Hematopoietic multipotent progenitor cell treated with erythropoietin and hydrocortisone succinate and interleukin-3 and kit ligand, for 17 days (in vitro differentiated cells): ENCODE measurements around the gene TMBIM4.
"Not testable (repeated sequence)": the region's sequence is repeated elsewhere in the genome, so short reads cannot be mapped to it uniquely, and the experiment has no call there.

Source experiments
- DNase-seq: peaks from one replicate; pipeline ENCODE4 v3.0.0-alpha.2; 2015; ENCODE audit warnings: low spot score

Gene TMBIM4, protein sequence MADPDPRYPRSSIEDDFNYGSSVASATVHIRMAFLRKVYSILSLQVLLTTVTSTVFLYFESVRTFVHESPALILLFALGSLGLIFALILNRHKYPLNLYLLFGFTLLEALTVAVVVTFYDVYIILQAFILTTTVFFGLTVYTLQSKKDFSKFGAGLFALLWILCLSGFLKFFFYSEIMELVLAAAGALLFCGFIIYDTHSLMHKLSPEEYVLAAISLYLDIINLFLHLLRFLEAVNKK

DNA sequence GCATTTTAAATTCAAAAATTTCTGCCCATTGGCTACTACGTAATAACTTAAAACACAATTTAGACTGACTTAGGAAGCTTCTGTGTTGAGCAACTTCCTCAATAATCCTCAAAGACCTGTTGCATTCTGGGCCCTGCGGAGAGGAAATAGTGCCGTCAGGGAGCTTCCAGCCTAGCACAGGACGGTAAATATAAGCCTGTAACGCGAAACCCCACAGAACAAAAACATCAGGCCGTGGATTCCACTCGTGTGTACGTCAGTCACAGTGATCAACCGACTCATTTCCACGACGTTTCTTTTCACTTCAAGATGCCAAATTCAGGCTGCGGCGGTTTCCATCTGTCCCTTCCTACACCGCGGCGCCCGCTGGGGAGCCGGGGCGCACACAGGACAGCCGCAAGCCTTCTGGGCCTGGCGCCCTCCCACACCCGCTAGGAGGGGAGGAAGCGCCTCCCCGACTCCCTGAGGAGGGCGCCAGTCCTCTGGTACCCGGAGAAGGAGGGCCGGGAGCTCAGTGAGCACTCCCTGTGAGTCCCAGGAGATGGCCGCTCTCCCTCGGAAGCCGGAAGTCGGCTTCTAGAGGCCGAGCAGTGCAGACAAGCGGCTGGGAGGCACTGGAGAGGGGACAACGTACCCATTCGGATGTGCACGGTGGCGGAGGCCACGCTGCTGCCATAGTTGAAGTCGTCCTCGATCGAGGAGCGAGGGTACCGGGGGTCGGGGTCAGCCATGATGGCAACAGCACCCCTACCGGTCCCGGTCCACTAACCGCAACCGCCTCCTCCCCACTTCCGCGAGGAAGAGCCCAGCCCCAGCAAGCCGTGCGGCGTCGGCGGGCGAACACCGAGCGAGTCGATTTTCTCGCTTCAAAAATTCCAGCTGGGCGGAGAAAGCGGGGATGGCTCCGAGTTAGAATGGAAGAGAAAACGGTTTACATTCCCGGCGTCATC lies at the start of gene TMBIM4:
TSS of gene TMBIM4 (minus strand) at position 776 of the 950 bp plus-strand sequence. CDS start at position 731, 45 bp downstream.
- peak; percentile 81 for DNase-seq

DNA sequence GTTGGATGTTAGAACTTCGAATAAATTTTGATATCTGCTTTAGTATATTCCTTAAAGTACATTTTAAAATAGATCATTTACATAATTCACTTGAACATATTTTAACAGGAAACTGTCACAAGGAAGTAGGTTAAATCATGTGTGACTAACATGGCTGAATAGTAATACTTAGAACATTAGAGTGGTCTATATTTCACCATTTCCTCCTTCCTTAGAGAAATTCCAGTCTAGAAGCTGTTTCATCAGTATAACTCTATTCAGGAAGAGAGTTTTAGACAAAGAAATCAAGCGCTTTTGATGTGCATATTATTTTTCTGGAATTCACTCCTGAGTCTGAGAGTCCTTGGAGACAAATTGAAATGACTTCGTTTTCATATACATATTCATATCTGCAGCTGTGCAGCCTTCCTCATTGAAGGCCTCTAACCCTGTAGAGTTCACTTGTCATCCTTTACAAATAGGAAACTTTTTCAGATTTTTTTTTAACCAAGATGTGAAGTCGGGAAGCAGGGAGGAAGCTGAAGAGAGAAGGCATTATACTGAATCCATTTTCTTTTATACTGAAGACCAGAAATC lies 47.6 kb upstream of the TMBIM4 start:
- DNase-seq: no peak

DNA sequence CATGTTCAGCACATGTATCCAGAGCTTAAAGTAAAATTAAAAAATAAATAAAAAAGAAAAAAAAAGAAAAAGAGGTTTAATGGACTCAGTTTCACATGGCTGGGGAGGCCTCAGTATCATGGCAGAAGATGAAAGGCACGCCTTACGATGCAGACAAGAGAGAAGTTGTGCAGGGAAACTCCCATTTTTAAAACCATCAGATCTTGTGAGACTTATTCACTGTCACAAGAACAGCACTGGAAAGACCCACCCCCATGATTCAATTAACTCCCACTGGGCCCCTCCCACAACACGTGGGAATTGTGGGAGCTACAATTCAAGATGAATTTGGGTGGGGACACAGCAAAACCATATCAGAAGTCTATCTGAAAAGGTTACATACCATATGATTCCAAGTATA lies 43.2 kb upstream of the TMBIM4 start:
- not testable (repeated sequence) for DNase-seq

DNA sequence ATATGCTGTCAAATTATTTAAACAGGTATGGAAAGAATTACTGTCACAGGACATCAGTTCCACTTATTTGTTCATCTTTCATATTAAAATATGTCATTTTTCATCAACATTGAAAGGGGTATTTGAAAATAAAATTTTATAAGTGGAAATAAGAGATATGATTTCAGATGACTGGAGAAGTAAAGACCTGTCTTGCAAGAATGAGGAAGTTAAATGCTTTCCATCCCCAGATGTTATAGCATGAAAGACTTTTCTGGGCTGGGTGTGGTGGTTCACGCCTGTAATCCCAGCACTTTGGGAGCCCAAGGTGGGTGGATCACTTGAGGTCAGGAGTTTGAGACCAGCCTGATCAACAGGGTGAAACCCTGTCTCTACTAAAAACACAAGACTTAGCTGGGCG lies 41.8 kb upstream of the TMBIM4 start:
- DNase-seq: not testable (repeated sequence)

DNA sequence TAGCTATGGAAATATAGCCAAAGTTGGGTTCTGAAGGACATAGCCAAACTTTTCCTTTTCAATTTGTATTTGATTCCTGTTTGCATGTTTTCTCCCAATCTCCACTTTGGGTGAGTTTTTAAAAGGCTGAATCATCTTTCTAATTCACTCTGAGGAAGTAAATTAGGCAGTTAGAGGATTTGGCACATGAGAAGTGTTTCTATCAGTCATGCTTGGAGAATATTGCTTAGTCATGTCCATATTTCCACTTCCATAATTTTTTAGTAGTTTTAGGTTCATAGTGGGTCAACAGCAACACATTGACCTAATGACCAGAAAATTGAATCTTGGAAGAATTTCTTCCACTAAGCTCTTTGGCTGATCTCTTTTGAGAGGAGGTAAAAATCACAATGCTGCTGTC lies 41.0 kb upstream of the TMBIM4 start:
- DNase-seq: no peak

DNA sequence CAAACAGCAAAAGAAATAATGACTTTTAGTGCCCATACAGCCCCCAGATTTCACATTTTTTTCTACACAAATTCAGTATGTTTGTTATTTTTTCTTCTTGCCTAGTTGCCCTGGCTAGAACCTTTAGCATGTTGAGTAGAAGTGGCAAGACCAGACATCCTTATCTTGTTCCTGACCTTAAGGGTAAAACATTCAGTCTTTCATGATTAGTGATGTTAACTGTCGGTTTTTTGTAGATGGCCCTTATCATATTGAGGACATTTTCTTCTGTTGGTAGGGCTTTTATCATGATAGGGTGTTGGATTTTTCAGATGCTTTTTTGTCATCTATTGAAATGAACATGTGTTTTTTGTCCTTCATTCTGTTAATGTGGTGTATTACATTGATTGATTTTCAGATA lies 36.3 kb upstream of the TMBIM4 start:
- DNase-seq: no peak

DNA sequence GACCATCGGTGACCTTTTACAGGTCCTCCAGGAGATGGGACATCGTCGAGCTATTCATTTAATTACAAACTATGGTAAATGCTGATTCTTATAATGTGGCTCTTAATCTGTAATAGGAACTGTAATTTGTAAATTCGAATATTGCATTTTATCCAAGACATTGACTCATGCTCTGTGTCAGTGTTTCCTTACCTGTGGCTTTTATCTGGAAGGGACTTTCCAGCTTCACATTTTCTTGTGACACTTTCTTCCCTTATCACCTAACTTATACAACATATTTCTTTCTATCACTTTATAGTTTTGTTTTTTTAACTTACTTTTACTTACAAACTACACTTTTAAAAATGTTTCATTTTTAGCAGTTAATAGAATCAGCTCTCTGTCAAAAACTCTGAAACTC lies 34.0 kb upstream of the TMBIM4 start:
- DNase-seq: no peak

DNA sequence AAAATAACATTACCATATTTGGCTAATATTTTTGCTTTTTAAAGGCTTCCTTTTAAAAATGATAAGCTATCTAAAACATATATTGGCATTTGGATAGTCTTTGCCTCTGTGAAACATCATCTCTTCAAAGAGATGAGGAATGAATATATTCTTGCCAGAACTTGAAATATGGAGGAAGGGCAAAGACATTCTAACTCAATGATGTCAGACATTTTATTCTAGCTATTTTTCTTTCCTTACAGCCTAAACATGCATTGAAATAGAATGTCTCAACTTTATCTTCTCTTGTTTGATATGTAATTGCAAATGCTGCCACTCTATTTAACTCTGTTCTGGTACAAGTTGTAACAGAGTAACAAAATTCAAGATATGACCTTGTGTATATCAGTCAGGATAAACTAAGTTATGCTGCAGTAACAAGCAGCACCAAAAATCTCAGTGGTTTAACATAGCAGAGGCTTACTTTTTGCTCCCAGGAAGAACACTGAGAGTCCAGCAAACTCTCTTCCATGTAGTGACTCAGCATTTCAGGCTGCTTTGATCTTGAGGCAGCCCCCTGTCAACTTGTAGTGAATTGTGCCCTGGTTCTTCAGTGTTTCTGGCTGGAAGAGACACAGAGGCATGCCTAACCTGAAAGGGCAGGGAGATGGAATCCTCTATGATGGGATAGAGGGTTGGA lies 30.2 kb upstream of the TMBIM4 start:
- DNase-seq: no peak

DNA sequence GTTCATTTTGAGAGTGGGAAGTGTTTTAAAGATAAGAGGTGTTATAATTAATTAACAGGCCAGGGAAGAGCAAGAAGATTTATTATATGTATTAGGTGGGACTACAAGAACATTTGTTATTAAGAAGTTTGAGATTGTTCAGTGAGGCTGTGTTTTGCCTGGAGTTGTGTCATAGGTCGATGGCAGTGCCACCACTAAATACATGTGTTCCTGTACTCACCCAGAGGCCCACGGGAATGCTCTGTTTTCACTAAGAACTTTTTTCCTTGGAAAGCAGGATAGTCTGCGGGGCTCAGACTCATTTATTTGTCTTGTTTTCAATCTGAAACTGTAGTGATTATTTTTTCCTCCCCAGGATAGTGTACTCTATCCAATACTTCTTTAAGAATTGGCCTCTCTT lies 29.3 kb upstream of the TMBIM4 start:
- DNase-seq: no peak

DNA sequence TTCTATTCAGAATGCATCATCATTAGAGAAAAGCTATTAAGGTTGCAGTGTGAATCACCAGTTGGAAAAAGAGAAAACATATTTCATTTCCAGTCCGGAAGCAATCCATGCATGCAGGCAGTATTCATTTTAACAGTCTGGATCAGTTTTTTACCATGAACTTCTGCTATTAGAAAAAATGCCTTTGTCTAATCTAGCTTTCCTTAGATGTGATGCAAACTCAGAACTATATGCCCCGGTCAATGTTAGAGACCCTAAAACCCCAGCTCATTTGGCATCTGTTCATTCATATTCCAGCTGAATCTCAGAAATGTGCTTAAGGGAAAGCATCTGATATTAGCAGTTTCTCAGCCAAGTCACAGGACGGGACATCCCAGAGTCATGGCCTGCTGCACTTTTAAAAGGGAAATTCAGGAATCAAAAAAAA lies 27.7 kb upstream of the TMBIM4 start:
- no peak for DNase-seq

DNA sequence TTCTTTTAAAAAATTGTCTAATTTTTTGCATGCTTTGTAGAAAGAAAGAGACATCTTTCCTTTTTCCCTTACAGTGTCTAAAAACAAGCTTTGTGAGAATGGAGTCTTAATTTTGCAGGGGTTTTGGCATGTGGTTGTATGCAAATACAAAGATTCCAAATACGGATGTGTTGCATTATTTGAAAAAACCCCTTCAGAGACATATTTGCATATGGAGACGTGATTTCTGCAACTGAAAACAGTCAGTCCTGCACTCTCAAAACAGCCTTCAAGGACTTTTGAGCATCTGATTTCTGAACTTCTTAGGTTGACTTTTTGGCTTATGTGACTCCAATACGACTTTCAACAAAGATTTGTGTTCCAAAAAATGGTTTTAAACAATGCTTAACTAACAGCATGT lies 27.0 kb upstream of the TMBIM4 start:
- no peak for DNase-seq

DNA sequence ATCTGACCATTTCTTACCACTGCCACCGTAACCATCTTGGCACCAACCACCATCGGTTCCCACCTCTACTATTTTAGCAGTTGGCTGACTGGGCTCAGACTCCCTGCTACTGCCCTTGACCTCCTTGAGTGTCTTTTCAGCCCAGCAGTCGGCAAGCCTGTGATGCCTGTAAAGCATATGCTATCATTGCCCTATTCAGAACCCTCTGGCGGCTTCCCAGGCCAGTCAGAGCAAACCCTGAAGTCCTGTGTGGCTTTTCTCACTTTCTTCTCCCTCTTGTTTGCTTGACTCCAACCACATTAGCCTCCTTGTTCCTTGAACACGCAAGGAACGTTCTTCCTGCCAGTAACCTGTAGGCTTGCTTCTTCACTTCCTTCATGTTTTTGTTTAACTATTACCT lies 25.4 kb upstream of the TMBIM4 start:
- no peak for DNase-seq

DNA sequence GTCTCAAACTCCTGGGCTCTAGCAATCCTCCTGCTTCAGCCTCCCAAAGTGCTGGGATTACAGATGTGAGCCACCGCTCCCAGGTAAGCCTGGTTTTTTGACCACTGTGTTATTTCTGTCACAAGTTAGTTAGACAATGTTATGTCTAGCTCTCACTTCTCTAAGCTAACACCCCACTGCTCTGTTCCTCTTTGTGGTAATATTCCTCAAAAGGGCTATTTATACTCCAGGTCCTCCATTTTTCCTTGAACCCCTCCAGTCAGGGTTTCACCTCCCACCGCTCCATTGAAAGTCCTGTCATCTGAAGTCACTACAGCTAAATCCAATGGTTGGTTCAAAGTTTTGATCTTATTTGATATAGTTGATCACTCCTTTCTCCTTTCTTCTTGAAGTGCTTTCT lies 24.3 kb upstream of the TMBIM4 start:
- DNase-seq: no peak

DNA sequence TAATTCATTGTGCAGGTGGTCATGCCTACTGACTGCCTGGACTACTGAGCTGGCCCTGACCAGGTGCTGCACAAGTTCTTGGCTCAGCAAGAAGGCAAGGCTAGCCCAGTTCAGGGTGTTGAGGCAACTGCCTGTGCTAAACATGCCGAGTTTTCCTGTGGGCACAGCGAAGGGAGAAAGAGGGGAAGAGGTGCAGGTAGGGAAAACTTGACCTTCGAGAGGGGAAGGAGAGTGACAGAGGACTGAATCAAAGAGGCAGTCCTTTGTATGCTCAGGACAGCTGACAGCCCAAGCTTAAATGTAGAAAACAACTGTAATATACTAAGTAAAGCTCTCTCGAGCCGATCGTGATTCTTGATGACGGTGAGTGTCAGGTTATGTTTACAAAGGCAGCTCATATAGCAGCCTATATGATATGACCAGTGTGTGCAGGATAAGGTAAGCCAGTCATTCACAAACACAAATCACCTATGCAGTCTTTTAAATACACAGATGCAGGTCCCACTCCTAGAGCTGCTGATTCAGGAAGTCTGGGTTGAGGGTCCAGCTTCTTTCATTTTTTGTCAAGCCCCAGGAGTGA lies 21.8 kb upstream of the TMBIM4 start:
- DNase-seq: no peak

DNA sequence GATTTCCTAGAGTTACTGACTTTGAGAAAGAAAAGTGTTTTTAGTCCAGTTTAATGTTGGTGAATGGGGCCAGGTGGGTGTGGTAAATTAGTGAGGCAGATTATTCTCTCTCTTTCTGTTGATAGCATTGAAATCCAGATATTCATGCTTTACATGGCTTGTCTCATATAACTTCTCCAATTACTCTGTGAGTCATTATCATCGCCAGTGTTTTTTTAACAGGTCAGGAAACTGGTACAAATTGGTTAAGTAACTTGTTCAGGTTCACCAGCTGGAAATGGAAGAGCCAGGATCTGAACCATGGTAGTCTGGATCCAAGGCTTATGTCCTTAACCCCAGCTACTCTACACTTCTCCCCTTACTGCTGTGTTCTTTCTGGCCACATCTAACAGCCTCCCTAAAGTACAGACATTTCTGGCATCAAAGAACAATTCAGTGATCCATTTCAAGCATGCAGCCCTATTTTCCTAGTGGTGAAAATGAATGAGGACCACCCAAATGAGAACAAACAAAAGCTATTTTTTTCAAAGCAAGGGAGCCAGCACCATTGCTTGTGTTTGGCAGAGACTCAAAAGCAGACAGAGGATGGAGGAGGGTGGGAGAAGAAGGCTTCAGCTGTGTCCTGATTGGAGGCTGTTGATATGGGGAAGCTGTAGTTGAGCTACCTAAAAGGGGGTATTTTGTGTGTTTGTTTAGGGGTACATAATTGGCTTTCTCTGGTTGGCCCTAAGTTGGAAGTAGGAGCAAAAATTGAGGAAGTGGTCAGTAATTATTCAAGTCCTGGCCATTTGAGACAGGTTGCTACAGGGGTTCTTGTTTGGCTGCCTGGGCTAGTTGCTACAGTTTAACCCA lies 20.9 kb upstream of the TMBIM4 start:
- DNase-seq: no peak

DNA sequence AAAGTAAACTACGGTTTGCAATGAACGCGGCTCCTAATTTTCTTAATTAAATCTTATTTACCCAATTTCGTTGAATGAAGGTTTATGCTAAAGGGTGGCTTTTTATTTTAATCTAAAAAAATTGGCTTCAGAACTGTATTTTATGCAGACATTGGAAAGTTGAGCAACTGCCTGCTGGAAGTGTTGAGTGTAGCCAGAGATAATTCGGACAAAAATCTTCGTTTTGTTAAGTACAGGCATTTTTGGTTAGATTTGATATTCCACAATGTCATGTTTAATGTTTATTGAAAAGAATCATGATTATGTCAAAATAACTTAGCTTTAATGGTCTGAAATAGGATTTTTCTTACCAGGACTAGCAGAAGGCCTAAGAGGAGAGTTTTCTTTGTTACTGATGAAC lies 20.1 kb upstream of the TMBIM4 start:
- no peak for DNase-seq

DNA sequence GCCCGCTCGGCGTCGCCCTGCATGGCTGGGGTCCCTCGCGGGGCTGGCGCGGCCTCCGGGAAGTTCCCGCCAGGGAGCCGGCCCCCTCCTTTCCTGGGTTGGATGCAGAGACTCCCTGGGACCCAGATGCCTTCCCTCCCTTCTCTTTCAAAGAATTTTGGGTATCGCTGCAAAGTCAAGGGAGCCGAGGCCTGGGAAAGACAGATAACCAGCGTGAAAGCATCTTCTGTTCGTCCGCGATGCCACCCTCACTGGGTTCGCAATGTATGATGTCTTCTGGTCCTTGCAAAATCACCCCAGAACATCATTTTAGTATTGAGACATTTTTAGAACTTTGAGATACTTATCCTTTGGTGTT lies 19.7 kb upstream of the TMBIM4 start:
- DNase-seq: no peak

DNA sequence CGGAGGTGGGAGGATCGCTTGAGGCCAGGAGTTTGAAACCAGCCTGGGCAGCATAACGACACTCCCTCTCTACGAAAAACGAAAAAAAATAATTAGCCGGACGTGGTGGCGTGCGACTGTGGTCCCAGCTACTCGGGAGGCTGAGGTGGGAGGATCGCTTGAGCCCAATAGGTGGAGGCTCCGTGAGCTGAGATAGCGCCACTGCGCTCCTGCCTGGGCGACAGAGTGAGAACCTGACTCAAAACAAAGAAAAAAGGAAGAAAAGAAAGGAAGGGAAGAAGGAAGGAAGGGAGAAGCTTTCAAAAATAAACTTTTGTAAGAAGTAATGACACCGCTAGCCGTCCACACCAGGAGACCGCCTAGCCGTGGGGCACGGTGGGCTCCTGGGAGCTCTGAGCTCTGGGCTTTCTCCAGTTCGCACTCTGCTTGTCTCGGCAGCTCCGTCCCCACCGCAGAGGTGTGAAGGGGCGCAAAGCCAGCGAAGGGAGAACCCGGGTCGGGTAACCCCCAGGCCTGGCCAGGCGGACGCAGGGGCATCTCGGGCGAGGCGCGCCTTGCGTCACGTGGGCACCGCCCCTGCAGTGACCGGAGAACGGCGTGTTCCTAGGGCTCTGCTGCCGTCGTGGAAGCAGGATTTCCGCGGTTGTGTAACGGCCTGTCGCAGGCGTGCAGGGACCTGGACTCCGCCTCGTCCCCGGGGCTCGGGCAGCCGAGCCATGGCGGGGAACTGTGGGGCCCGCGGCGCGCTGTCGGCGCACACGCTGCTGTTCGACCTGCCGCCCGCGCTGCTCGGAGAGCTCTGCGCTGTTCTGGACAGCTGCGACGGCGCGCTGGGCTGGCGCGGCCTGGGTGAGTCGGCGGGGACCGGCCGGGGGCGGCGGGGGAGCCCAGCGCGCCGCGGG lies 19.0 kb upstream of the TMBIM4 start, which contains the start of gene IRAK3:
TSS of gene IRAK3 (plus strand) at position 631 of the 902 bp plus-strand sequence. CDS start at position 717, 86 bp downstream.
- no peak for DNase-seq

DNA sequence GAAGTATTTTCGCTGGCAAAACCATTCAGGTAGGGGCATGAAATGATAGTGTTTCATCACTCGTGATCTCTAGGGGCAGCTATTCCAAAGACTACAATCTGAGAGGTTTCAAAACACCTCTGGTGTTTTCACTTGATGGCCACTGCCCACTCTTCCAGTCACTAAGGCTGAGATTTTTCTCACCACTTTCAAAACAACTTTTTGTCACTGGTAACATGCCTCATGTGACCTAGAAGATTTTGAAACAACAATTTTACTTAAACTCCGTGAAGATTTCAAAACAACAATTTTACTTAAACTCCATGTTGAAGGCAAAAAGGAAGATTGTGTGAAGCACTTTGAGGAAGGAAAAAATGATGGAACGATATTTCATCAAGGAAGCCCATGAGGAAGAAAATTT lies 18.0 kb upstream of the TMBIM4 start:
- no peak for DNase-seq

DNA sequence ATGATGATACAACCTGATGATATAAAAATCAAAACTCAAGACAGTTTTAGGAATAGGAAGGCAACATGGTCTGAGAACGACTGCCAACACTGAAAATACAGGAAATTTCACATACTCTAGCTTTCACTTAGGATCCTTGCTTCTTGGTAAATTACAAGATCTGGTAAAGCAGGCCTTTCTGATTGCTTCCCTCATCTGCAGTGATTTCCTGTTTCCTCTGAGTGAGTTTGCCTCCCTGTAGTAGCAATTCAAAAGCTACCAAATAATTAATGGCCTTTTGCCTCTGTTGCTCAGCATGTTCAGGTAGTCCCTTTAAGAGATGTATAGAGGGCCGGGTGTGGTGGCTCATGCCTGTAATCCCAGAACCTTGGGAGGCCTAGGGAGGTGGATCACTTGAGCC lies 17.2 kb upstream of the TMBIM4 start:
- DNase-seq: no peak
